Dermis lymphatic vessel endothelial cell (primary cell): Measurements from ENCODE around the gene OR10T2. TPM values are rescaled to one million over a fixed set of nuclear protein-coding genes. Genes with fewer than 3 reads are reported as not detected.

Source experiments
- total RNA-seq: library from RNA; depleted of rRNA; stranded (reverse); fragments of >200 nt; gene quantifications from 2 replicates; pipeline ENCODE4 v1.2.1, GENCODE V29; 2014

OR10T2 gene
- not detected in 2 replicates for total RNA-seq

GRCh38 chr1:158398818-158399514, at the start of gene OR10T2:
Gene OR10T2, minus strand, starts transcription at chr1:158399466. Its CDS starts 0 bp downstream, at chr1:158399466.

GRCh38 chr1:158426137-158426536, 26.9 kb upstream of the OR10T2 start, which contains the start of gene OR10K2:
Gene OR10K2, minus strand, starts transcription at chr1:158426237. Its CDS starts 5,371 bp downstream, at chr1:158420866.

GRCh38 chr1:158353303-158354075, 45.8 kb downstream of the OR10T2 start, which contains the start of gene CD1E:
Gene CD1E, plus strand, starts transcription at chr1:158353894. Its CDS starts 95 bp downstream, at chr1:158353989.

Other genes with a start within 250 kb of the OR10T2 start
- gene CD1D, start 218.6 kb downstream of the OR10T2 start, total RNA-seq, result 0.11 and 0.17 TPM in 2 replicates
- not detected in 2 replicates for gene CD1A, start 145.0 kb downstream of the OR10T2 start, total RNA-seq
- gene CD1C, start 109.5 kb downstream of the OR10T2 start, total RNA-seq, result not detected in 2 replicates
- gene CD1B, start 67.9 kb downstream of the OR10T2 start, total RNA-seq, result not detected in 2 replicates
- gene CD1E, start 45.6 kb downstream of the OR10T2 start, total RNA-seq, result not detected in 2 replicates
- not detected in 2 replicates for gene OR10K2, start 26.8 kb upstream of the OR10T2 start, total RNA-seq
- gene OR10K1, start 62.4 kb upstream of the OR10T2 start, total RNA-seq, result not detected in 2 replicates
- gene OR10R2, start 72.8 kb upstream of the OR10T2 start, total RNA-seq, result not detected in 2 replicates
- not detected in 2 replicates for gene OR6Y1, start 154.9 kb upstream of the OR10T2 start, total RNA-seq
- gene OR6P1, start 171.1 kb upstream of the OR10T2 start, total RNA-seq, result not detected in 2 replicates
- gene OR10X1, start 180.4 kb upstream of the OR10T2 start, total RNA-seq, result not detected in 2 replicates
- gene OR10Z1, start 205.8 kb upstream of the OR10T2 start, total RNA-seq, result not detected in 2 replicates